ENCODE results near the gene EXOC5. TPM values are rescaled to one million over a fixed set of nuclear protein-coding genes. Genes with fewer than 3 reads are reported as not detected.

The EXOC5 gene
- total RNA-seq, 1 donor from 2014 or later = 70.2 TPM

DNA sequence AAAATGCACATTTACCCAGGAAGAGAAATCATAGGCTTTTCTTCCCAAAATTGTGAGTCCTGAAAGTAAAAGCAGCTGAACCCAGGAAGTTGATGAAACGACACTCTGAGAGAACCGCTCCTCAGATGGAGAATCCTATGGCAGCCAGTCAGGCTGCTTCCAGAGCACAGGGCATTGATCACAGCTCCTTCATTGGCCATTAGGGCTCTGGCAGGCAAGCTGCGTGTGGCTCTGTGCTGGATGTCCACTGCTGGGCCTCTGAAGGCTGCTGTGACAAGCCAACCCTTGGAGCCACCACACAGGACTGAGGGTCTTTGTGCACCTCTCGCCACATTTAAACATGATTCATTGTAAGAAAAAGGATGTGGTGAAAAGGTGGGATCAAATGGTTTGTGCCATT is 89.4 kb downstream of the EXOC5 start:
- H3K27ac ChIP-seq = no peak overlapping the region
- TF ChIP-seq, protein P1, sequence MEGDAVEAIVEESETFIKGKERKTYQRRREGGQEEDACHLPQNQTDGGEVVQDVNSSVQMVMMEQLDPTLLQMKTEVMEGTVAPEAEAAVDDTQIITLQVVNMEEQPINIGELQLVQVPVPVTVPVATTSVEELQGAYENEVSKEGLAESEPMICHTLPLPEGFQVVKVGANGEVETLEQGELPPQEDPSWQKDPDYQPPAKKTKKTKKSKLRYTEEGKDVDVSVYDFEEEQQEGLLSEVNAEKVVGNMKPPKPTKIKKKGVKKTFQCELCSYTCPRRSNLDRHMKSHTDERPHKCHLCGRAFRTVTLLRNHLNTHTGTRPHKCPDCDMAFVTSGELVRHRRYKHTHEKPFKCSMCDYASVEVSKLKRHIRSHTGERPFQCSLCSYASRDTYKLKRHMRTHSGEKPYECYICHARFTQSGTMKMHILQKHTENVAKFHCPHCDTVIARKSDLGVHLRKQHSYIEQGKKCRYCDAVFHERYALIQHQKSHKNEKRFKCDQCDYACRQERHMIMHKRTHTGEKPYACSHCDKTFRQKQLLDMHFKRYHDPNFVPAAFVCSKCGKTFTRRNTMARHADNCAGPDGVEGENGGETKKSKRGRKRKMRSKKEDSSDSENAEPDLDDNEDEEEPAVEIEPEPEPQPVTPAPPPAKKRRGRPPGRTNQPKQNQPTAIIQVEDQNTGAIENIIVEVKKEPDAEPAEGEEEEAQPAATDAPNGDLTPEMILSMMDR (IDR thresholded peaks at IDR 0.05) = no peak
- H3K36me3 ChIP-seq = no peaks in the 10 kb centered on the region
- ATAC-seq = no peak
- intact Hi-C loops (cut with DNase I) = no loop called here
- no peaks in the 10 kb centered on the region for H3K4me1 ChIP-seq
- DNase-seq = no peak
- H3K9me3 ChIP-seq = no peaks in the 10 kb centered on the region
- H3K4me3 ChIP-seq = no peak overlapping the region
- no peaks in the 10 kb centered on the region for H3K27me3 ChIP-seq (ENCODE audit: low read depth)

GRCh38 chr14:57174466-57174865 is 94.2 kb downstream of the EXOC5 start:
- Histone ChIP-seq H3K27ac (no peak overlapping the region), H3K4me1 (no peaks in the 10 kb centered on the region), H3K9me3 (no peaks in the 10 kb centered on the region), H3K36me3 (no peaks in the 10 kb centered on the region), H3K4me3 (no peak overlapping the region), H3K27me3 (ENCODE audit: low read depth) (no peaks in the 10 kb centered on the region)
- ATAC-seq (no peak), DNase-seq (no peak)
- intact Hi-C loops (cut with DNase I) = no loop called here
- TF ChIP-seq, protein P1 (IDR thresholded peaks at IDR 0.05) = no peak

- DNase-seq (no peak), ATAC-seq (no peak)
- TF ChIP-seq, protein P1 (IDR thresholded peaks at IDR 0.05) = no peak
- Histone ChIP-seq H3K27me3 (ENCODE audit: low read depth) (no peaks in the 10 kb centered on the region), H3K4me1 (no peaks in the 10 kb centered on the region), H3K27ac (no peak overlapping the region), H3K4me3 (no peak overlapping the region), H3K9me3 (no peaks in the 10 kb centered on the region), H3K36me3 (no peaks in the 10 kb centered on the region)
- intact Hi-C loops (cut with DNase I) = no loop called here
These were observed 96.8 kb downstream of the EXOC5 start for GRCh38 chr14:57171903-57172302.

DNA sequence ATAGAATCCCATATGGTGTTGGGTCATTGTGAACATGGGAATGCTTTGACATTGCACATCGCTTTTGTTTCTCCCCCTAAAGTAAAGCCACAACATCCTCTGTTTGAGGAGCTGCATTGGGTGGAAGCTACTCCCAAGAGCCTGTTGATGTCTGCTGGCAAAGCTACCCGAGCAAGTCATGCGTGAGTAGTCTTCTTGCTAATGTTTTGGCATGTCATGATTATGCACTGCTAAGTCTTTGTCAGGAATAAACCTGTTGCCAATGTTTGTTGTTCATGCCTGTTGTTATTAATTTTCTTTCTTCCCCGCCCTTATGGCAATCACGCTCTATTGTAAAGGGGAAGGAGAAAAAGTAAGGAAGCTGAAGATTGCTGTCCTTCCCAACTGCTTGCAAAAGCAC is 97.3 kb downstream of the EXOC5 start:
- H3K4me1 ChIP-seq = no peaks in the 10 kb centered on the region
- no peak overlapping the region for H3K27ac ChIP-seq
- TF ChIP-seq, protein P1 (IDR thresholded peaks at IDR 0.05) = no peak
- no peaks in the 10 kb centered on the region for H3K27me3 ChIP-seq (ENCODE audit: low read depth)
- DNase-seq (no peak), ATAC-seq (no peak)
- intact Hi-C loops (cut with DNase I) = no loop called here
- H3K9me3 ChIP-seq = no peaks in the 10 kb centered on the region
- H3K4me3 ChIP-seq = no peak overlapping the region
- H3K36me3 ChIP-seq = no peaks in the 10 kb centered on the region

GRCh38 chr14:57169901-57170300 is 98.8 kb downstream of the EXOC5 start:
- Histone ChIP-seq H3K36me3 (no peaks in the 10 kb centered on the region), H3K9me3 (no peaks in the 10 kb centered on the region), H3K4me3 (no peak overlapping the region), H3K27me3 (ENCODE audit: low read depth) (no peaks in the 10 kb centered on the region), H3K27ac (no peak overlapping the region), H3K4me1 (no peaks in the 10 kb centered on the region)
- ATAC-seq (no peak), DNase-seq (no peak)
- TF ChIP-seq, protein P1 (IDR thresholded peaks at IDR 0.05) = no peak
- intact Hi-C loops (cut with DNase I) = no loop called here

GRCh38 chr14:57168138-57168679 is 100.5 kb downstream of the EXOC5 start:
- ATAC-seq = no peak
- Histone ChIP-seq H3K4me3 (no peak overlapping the region), H3K27ac (no peak overlapping the region), H3K9me3 (no peaks in the 10 kb centered on the region), H3K27me3 (ENCODE audit: low read depth) (no peaks in the 10 kb centered on the region), H3K36me3 (no peaks in the 10 kb centered on the region), H3K4me1 (no peaks in the 10 kb centered on the region)
- TF ChIP-seq, protein P1 (IDR thresholded peaks at IDR 0.05) = no peak
- intact Hi-C loops (cut with DNase I) = no loop called here
- no peak for DNase-seq

All from lower lobe of right lung (tissue), 2 donors.